Activated CD4-positive, alpha-beta T cell treated with anti-CD3 and anti-CD28 coated beads, Interleukin-2, amount 50 U/mL, for 24 hours (primary cell): ENCODE results near the gene CCDC192.

ENCODE experiments used
- DNase-seq, 2 donors: peaks; one replicate each; pipeline ENCODE4 v3.0.0-alpha.2; 2020; ENCODE audit warnings: low read depth in 1 of 2, low spot score in 1 of 2

CCDC192 gene

DNA sequence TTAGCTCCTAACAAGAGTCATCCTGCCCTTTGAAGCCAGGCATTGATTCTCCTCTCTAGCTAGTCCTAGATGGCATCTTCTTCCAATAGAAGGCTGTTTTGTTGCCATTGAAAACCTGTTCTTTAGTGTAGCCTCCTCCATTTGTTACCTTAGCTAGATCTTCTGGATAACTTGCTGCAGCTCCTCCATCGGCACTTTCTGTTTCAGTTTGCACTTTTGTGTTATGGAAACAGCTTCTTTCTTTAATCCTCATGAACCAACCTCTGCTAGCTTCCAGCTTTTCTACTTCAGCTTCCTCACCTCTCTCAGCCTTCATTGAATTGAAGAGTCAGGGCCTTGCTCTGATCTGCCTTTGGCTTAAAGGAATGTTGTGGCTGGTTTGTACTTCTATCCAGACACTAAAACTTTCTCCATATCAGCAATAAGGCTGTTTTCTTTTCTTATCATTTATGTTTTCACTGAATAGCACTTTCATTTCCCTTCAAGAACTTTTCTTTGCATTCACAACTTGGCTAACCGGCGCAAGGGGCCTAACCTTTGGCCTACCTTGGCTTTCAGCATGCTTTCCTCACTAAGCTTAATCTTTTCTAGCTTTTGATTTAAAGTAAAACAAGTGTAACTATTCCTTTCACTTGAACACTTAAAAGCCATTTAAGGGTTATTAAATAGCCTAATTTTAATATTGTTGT, 213.8 kb downstream of the CCDC192 start:
- no peak for DNase-seq

DNA sequence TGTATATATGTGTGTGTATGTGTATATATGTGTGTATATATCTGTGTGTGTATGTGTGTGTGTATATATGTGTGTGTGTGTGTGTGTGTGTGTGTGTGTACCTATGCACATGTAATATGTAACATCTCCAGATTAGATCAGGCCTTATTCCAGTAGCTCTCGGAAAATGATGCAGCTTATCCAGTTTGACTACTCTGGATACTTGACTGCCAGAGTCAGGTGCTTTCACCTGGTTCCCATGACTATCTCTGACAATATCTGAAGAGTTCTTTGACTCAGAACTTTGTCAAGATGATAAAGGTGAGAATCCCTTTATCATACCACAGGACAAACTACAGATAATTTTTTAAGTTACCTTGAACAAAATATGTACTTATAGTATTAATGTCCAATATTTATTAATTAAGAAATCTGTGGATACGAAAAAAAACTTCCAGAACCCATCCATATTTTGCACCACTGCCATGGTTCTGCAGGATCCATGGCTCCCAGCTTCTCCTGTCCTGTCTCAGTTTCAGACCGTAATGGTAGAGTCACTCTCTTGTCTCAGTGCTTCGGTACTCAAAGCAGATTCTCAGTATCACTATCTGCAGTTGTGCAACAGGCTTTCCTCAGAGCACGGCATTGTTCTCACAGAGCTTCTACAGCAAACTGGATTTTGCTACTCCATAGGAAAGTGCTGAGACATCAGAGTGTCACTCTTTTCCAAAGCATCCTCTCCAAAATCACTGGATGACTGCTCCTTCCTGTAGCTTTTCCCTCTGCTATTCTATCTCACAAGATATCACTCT, 216.0 kb downstream of the CCDC192 start:
- no peak for DNase-seq

GRCh38 chr5:127919818-127920217, 216.6 kb downstream of the CCDC192 start:
- DNase-seq = no peak

DNA sequence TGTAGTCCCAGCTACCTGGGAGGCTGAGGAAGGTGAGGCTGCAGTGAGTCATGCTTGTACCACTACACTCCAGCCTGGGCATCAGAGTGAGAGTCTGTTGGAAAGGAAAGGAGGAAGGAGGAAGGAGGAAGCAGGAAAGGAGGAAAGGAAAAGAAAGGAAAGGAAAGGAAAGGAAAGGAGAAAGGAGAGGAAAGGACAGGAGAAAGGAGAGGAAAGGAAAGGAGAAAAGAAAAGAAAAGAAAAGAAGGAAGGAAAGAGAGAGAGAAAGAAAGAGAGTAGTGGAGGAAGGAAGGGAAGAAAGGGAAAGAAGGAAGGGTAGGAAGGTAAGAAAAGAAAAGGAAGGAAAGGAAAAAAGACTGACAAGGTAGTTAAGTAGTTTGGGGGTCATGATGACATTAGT, 217.7 kb downstream of the CCDC192 start:
- DNase-seq = no peak

DNA sequence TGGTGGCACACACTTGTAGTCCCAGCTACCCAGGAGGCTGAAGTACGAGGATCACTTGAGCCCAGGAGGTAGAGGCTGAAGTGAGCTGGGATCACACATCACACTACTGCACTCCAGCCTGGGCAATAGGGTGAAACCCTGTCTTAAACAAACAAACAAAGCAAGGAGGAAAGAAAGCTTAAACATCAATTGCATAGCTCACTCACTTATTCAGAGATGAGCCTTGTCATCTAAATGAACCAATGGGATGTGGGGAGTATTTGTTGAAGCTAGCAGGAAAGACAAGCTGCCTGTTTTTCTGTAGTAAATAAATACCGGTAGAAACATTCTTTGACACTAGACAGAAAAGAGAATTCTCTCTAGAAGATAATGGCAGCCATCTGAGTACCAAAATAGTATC, 219.4 kb downstream of the CCDC192 start:
- DNase-seq = no peak

DNA sequence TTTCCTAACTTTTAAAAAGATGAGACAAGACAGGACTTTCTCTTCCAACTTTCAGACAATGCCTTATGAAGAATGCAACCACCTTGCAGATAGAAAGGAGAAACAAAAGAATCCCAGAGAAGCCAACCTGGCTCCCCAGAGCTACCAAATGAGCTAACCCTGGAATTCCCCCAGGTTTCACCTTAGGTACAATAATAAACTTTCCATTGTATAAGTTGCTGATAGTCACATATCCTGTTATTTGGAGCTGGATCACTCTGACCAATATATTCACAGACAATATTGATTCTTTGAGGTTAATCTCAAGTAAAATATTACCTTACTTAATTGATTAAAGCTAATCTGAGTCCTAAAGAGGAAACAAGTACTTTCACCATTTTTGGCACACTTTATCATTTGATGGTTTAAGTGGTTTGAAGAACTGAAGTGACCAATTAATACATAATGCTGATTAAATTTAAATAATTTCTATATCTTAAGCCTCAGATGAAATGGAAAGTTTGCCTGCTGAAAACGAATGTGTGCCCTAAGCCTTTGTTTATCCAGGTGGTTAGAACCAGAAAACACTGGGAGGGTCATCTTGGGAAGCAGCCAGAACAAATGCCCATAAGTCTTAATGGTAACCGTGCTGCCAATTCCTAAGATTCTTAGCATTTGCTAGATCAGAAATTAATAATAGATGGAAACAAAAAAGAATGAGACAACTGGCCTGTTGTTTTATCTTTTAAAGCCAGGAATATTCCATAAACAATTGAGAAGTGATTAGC, 220.8 kb downstream of the CCDC192 start:
- no peak for DNase-seq

DNA sequence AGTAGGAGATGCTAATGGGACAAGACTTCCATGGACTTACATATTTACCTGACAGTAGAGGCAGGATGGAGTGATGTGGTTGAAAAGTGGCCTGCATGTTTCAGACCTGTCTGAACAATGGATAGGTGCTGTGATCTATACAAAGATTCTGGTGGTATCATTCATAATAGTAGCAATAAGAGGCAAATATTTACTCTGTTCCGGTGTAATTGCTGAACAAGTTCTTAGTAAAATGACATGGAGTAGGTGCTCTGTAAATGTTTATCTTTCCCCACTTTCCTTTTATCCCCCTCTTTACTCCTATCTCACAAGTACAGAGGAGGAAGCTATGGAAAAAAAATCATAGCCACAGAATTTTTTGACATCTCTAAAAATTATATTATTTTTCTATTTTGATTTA, 221.4 kb downstream of the CCDC192 start:
- DNase-seq = no peak

DNA sequence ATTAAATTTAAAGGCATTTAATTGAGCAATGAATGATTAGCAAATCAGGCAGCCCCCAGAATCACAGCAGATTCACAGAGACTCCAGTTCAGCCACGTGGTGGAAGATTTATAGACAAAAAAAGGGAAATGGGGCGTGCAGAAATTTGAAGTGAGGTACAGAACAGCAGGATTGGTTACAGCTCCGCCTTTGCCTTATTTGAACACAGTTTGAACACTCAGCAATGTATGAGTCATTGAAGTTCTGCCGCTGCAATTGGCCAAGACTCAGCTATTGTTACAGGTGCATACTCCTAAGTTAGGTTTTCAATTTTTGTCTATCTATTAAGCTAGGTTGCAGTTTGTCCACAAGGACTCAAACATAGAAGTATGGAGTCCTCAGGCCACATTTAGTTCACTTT, 222.7 kb downstream of the CCDC192 start:
- no peak for DNase-seq

GRCh38 chr5:127926974-127927373, 223.8 kb downstream of the CCDC192 start:
- no peak for DNase-seq

- no peak for DNase-seq
Observed at GRCh38 chr5:127928053-127928452, 224.9 kb downstream of the CCDC192 start.

DNA sequence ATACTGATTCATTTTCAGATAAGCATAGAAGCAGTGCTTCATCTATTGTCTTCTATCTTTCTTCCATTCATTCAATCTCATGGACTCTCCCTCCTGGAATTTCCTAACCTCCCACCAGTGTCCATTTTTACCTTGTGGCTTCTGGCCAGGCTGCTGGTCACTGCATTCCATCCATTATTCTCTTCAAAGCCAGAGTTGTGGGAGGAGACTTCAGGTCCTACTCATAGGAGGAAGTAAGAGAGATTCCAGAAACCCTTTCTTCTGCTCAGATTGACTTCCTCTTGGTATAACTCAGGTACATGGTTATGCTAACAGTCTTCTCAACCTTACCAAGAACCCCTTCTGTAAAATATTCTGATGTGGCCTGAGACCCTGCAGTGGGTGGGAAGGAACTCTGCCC, 227.1 kb downstream of the CCDC192 start:
- no peak for DNase-seq

DNA sequence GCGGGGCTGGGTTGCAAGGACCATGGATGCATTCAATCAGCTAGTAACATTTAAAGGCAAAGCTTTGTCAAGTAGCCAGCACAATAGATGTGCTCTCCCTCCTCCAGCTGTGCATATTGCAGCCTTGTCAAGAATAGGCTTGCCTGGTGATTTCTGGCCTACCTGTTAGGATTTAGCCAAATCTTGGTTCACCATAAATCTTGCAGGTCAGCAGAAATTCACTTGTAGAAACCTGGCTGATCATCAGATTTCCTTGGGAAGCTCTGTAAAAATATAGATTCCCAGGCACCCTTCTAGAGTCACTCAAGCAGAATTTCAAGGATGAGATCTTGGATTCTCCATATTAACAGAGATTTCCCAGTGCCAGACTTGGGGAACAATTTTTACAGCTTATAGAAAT, 228.2 kb downstream of the CCDC192 start:
- no peak for DNase-seq

- DNase-seq = no peak
Observed at GRCh38 chr5:127933348-127933747, 230.2 kb downstream of the CCDC192 start.

- no peak for DNase-seq
Observed at GRCh38 chr5:127934791-127935256, 231.6 kb downstream of the CCDC192 start.

DNA sequence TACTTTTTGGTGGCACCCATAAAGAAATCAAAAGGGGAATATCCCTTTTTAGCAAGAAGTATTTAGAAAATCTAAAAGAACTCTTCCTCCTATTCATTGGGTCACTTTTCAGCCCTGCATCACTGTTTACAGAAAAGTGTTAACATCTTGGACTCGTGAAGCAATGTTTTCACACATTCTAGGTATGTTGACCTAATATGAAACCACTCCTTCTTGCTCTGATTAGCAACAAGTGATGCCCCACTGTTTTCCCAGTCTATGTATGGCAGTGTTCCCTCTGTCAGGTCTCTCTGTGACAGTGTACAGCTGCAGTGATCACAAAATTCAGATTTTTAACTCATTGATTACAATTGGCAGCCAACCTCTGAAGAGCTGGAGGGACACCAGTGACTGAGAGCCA, 232.2 kb downstream of the CCDC192 start:
- DNase-seq = no peak

- no peak for DNase-seq
Observed at GRCh38 chr5:127936439-127936972, 233.3 kb downstream of the CCDC192 start.

GRCh38 chr5:127938746-127939145, 235.6 kb downstream of the CCDC192 start:
- no peak for DNase-seq

GRCh38 chr5:127940854-127941253, 237.7 kb downstream of the CCDC192 start:
- no peak for DNase-seq

GRCh38 chr5:127941646-127942045, 238.5 kb downstream of the CCDC192 start:
- DNase-seq = no peak

DNA sequence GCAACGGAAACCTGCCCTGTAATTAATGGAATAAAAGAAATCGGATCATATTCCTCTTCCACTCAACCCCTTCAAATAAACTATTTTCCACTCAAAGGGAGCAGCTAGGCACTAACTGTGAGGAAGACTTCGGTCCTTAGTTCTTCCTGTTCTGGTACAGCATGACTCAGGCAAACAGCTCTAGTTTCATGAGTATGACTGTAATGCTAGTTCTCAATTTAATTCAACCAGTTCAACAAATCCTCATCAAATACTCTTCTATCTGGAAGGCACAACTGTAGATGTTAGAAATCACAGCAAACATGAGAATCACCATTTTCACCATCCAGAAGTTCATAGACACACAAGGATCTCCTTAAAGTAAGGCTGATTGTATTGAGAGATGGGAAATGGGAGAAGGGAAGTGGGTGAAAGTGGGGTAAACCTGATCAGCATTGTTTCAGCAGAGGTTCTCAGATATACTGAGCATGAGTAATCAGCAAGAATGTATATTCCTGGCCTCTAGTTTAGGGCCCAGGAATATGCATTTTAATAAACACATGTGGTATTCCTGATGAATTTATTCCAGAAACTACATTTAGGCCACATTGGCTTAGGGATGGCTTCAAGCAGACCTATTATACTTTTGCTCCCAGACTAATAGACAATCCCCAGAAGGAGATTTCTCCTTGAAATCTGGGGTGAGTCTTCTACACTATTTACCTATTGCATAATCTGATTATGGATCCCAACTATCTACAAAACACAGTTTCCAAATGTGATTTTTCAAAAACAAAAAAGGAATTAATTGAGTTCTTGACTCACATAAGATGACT, 239.3 kb downstream of the CCDC192 start:
- DNase-seq = no peak

DNA sequence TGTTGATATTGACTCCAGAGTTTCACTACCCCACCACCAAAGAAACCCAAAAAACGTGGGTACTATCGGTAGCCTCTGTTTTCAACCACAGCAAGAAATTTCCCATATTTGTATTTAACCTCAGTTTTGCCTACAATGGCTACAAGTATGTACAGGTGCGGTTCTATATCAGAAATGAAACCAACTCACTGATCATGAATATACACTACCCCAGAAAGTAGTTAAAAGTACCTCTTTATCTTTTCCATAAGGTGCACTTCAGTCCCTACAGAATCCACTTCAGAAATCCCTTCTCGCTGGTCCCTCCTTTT, 239.8 kb downstream of the CCDC192 start:
- DNase-seq = no peak
